Progenitor cell of endocrine pancreas (in vitro differentiated cells): ENCODE measurements around the gene GABBR2. TPM values are rescaled to one million over a fixed set of nuclear protein-coding genes. Genes with fewer than 3 reads are reported as not detected.
A peak's percentile ranks its signal among the peaks of the same experiment; 100 is the strongest.

Source experiments
- DNase-seq: peaks from one replicate; pipeline ENCODE4 v3.0.0; 2021; ENCODE audit warnings: low spot score; ENCODE audit not compliant: unreplicated experiment
- H3K27ac Mint-ChIP-seq: 2 replicates; pipeline ENCODE4 v1.8.0; 2021; ENCODE audit warnings: mild to moderate bottlenecking, moderate library complexity, mixed read lengths
- H3K27me3 Mint-ChIP-seq: 2 replicates; pipeline ENCODE4 v1.8.0; 2021; ENCODE audit warnings: mixed read lengths
- H3K36me3 Mint-ChIP-seq: 2 replicates; pipeline ENCODE4 v1.8.0; 2022; ENCODE audit warnings: mixed read lengths; ENCODE audit not compliant: insufficient read depth
- H3K4me1 Mint-ChIP-seq: 2 replicates; pipeline ENCODE4 v1.8.0; 2021; ENCODE audit warnings: low read depth, mixed read lengths
- H3K4me3 Mint-ChIP-seq: 2 replicates; pipeline ENCODE4 v1.8.0; 2021; ENCODE audit warnings: low read depth, mild to moderate bottlenecking, moderate library complexity, mixed read lengths
- H3K9me3 Mint-ChIP-seq: 2 replicates; pipeline ENCODE4 v1.8.0; 2021; ENCODE audit warnings: low read depth, mixed read lengths
- CTCF ChIP-seq: fragments of 200-600 bp; sonication (generic); IDR thresholded peaks from one replicate; pipeline ENCODE4 v1.5.0; 2021; ENCODE audit warnings: antibody characterized with exemption, mild to moderate bottlenecking; ENCODE audit not compliant: unreplicated experiment
- total RNA-seq: library from RNA; stranded (reverse); gene quantifications from 2 replicates; pipeline ENCODE4 v1.2.1, GENCODE V29; 2021

Gene GABBR2
- total RNA-seq, 1 donor from 2014 or later = 0.84 TPM

DNA sequence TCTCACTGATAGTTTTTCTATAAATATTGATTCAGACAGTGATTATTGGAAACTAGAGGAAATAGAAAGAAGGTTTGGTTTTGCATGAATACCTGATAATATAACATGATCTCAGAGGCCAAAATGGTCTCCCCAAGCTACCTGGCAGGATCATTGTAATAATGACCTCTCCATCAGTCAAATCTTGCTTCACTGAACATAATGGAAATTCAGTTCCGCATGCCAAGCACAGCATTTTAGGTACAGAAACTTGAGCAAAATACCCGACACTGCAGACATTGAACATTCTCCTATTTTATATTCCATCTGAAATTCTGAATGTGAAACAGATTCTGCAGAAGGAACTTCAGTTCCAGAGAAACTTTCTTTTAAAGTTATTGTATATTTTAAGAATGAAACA, 444.2 kb downstream of the GABBR2 start:
- no peaks in the 10 kb centered on the region for H3K4me1 Mint-ChIP-seq
- no peak for DNase-seq
- H3K4me3 Mint-ChIP-seq = no peak overlapping the region
- no peak for TF ChIP-seq CTCF
- no peaks in the 10 kb centered on the region for H3K36me3 Mint-ChIP-seq
- H3K27ac Mint-ChIP-seq = no peak overlapping the region
- peaks cover 37% of the 10 kb centered on the region for H3K27me3 Mint-ChIP-seq
- H3K9me3 Mint-ChIP-seq = no peaks in the 10 kb centered on the region

GRCh38 chr9:98263482-98264357, 445.0 kb downstream of the GABBR2 start:
- H3K9me3 Mint-ChIP-seq = no peaks in the 10 kb centered on the region
- peak; percentile 60 for DNase-seq
- peak; percentile 92 for TF ChIP-seq CTCF
- H3K27ac Mint-ChIP-seq = peak overlapping the region; percentile 27
- H3K36me3 Mint-ChIP-seq = no peaks in the 10 kb centered on the region
- H3K4me1 Mint-ChIP-seq = no peaks in the 10 kb centered on the region
- H3K27me3 Mint-ChIP-seq = peaks cover 29% of the 10 kb centered on the region
- H3K4me3 Mint-ChIP-seq = no peak overlapping the region

- H3K9me3 Mint-ChIP-seq = no peaks in the 10 kb centered on the region
- no peak overlapping the region for H3K27ac Mint-ChIP-seq
- peaks cover 22% of the 10 kb centered on the region for H3K27me3 Mint-ChIP-seq
- DNase-seq = no peak
- H3K36me3 Mint-ChIP-seq = no peaks in the 10 kb centered on the region
- H3K4me3 Mint-ChIP-seq = no peak overlapping the region
- no peak for TF ChIP-seq CTCF
- H3K4me1 Mint-ChIP-seq = no peaks in the 10 kb centered on the region
Measured at GRCh38 chr9:98263080-98263479, 445.7 kb downstream of the GABBR2 start.

DNA sequence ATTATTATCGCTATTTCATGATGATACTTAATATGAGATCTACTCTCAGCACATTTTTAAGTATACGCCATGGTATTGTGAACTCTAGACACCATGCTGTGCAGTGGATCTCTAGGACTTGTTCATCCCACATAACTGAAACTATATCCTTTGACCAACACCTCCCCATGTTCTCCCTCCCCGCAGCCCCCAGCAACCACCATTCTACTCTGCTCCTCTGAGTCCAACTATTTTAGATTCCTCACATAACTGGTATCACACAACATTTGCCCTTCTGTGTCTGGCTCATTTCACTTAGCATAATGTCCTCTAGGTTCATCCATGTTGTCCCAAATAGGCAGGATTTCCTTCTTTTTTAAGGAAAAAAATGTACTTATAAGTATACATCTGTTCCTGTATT, 446.7 kb downstream of the GABBR2 start:
- TF ChIP-seq CTCF = no peak
- DNase-seq = no peak
- Mint-ChIP-seq H3K4me3 (no peak overlapping the region), H3K9me3 (no peaks in the 10 kb centered on the region), H3K4me1 (no peaks in the 10 kb centered on the region), H3K36me3 (no peaks in the 10 kb centered on the region), H3K27me3 (peaks cover 12% of the 10 kb centered on the region), H3K27ac (no peak overlapping the region)

- Mint-ChIP-seq H3K4me3 (no peak overlapping the region), H3K9me3 (no peaks in the 10 kb centered on the region), H3K4me1 (peaks cover 4% of the 10 kb centered on the region), H3K27ac (no peak overlapping the region), H3K27me3 (peaks cover 5% of the 10 kb centered on the region), H3K36me3 (no peaks in the 10 kb centered on the region)
- no peak for DNase-seq
- no peak for TF ChIP-seq CTCF
Measured at GRCh38 chr9:98260635-98261034, 448.1 kb downstream of the GABBR2 start.
